Testis (tissue), 2 donors: ENCODE measurements around the gene SSX2IP.

ENCODE experiments used
- CTCF ChIP-seq, 3 experiments: fragments of 450-650 bp in 2 of 3; fragments of 200-600 bp in 1 of 3; sonication (generic) in 1 of 3; IDR thresholded peaks; one replicate each; pipeline ENCODE4 v1.5.1; 2016 to 2019; ENCODE audit warnings: antibody characterized with exemption in 3 of 3, mild to moderate bottlenecking in 2 of 3, moderate library complexity in 1 of 3
- POLR2A ChIP-seq: fragments of 450-650 bp; IDR thresholded peaks from one replicate; pipeline ENCODE4 v1.6.1; 2017; ENCODE audit warnings: antibody characterized with exemption, mild to moderate bottlenecking, moderate library complexity

GRCh38 chr1:84632137-84632536, 58.1 kb downstream of the SSX2IP start:
- no peak for TF ChIP-seq CTCF (IDR thresholded peaks at IDR 0.05)
- TF ChIP-seq POLR2A = no peak
